Activated CD4-positive, alpha-beta T cell treated with anti-CD3 and anti-CD28 coated beads for 36 hours (primary cell): Measurements from ENCODE around the gene SDC4. TPM values are rescaled to one million over a fixed set of nuclear protein-coding genes. Genes with fewer than 3 reads are reported as not detected.
A peak's percentile ranks its signal among the peaks of the same experiment; 100 is the strongest.

ENCODE experiments used
- ATAC-seq: fragments of 200-7000 bp; cut with Tn5 transposase; one replicate; pipeline ENCODE4 v1.10.0; 2021; ENCODE audit warnings: mild to moderate bottlenecking, moderate library complexity
- CTCF ChIA-PET: fragments of 350-600 bp; sonication (Branson Sonifier 250); formaldehyde crosslinking; loops from one replicate; lab custom pipeline; 2021; ENCODE audit warnings: antibody characterized with exemption; lab: Charles Lee
- POLR2A ChIA-PET: fragments of 350-600 bp; sonication (Branson Sonifier 250); formaldehyde crosslinking; loops from one replicate; lab custom pipeline; 2021; ENCODE audit warnings: antibody characterized with exemption, inconsistent platforms; lab: Charles Lee
- DNase-seq: peaks from one replicate; pipeline ENCODE4 v3.0.0-alpha.2; 2020
- H3K27ac Mint-ChIP-seq: one replicate; pipeline ENCODE4 v1.8.0; 2021; ENCODE audit warnings: mixed read lengths
- H3K27me3 Mint-ChIP-seq: one replicate; pipeline ENCODE4 v1.8.0; 2021; ENCODE audit warnings: mixed read lengths
- H3K36me3 Mint-ChIP-seq: one replicate; pipeline ENCODE4 v1.8.0; 2021; ENCODE audit warnings: low read depth, mixed read lengths
- H3K4me1 Mint-ChIP-seq: one replicate; pipeline ENCODE4 v1.8.0; 2021; ENCODE audit warnings: mixed read lengths
- H3K4me3 Mint-ChIP-seq: one replicate; pipeline ENCODE4 v1.8.0; 2021; ENCODE audit warnings: mild to moderate bottlenecking, moderate library complexity, mixed read lengths
- H3K9me3 Mint-ChIP-seq: one replicate; pipeline ENCODE4 v1.8.0; 2021; ENCODE audit warnings: low read depth, mixed read lengths
- intact Hi-C, 2 experiments: fragments of 100-400 bp; cut with DNase I in 1 of 2; cut with micrococcal nuclease in 1 of 2; formaldehyde crosslinking; loops; one replicate each; pipeline versions ENCODE4 v1.14.2 to v1.15.1; 2022 to 2024; cut with DNase I, micrococcal nuclease
- total RNA-seq, 2 experiments: library from RNA; stranded (reverse); gene quantifications; one replicate each; pipeline ENCODE4 v1.2.3, GENCODE V29; 2021

SDC4 gene
- total RNA-seq, 2 experiments from 2014 or later: 24.0 to 31.0 TPM

GRCh38 chr20:45318948-45319347 lies 29.3 kb downstream of the SDC4 start:
- Mint-ChIP-seq H3K4me3 (peak overlapping the region; percentile 3), H3K27me3 (peaks cover 16% of the 10 kb centered on the region), H3K27ac (peak overlapping the region; percentile 88), H3K36me3 (no peaks in the 10 kb centered on the region), H3K9me3 (no peaks in the 10 kb centered on the region), H3K4me1 (peaks cover 24% of the 10 kb centered on the region)
- POLR2A ChIA-PET: interaction anchor here (0.7 kb wide), 1 partner anchor 135 kb away, joined by 3 read pairs; no protein-coding TSS in a partner anchor
- CTCF ChIA-PET: interaction anchor here (0.6 to 5.6 kb wide), 31 partner anchors 9 to 602 kb away, joined by 3 to 73 read pairs (median 4); partner anchors contain the start of genes RBPJL and SYS1
- intact Hi-C loops: loop anchor here (1.0 to 5.0 kb wide), 6 partner anchors 44 to 453 kb away; partner anchors contain the start of gene SYS1 (in 2 of the 2)
- ATAC-seq (peak; percentile 30), DNase-seq (no peak)

- CTCF ChIA-PET: interaction anchor here (0.6 to 5.6 kb wide), 29 partner anchors 8 to 603 kb away, joined by 3 to 73 read pairs (median 4); partner anchors contain the start of genes RBPJL and SYS1
- DNase-seq (peak; percentile 29), ATAC-seq (peak; percentile 17)
- H3K4me3 Mint-ChIP-seq: peak overlapping the region; percentile 3
- peak overlapping the region; percentile 88 for H3K27ac Mint-ChIP-seq
- intact Hi-C loops: loop anchor here (2.0 to 5.0 kb wide), 3 partner anchors 44 to 454 kb away; partner anchors contain the start of gene SYS1 (in 2 of the 2)
- H3K36me3 Mint-ChIP-seq: no peaks in the 10 kb centered on the region
- POLR2A ChIA-PET: interaction anchor here (0.7 kb wide), 1 partner anchor 135 kb away, joined by 3 read pairs; no protein-coding TSS in a partner anchor
- H3K9me3 Mint-ChIP-seq: no peaks in the 10 kb centered on the region
- H3K27me3 Mint-ChIP-seq: peaks cover 20% of the 10 kb centered on the region
- H3K4me1 Mint-ChIP-seq: peaks cover 24% of the 10 kb centered on the region
Observed at GRCh38 chr20:45318386-45318939, 29.8 kb downstream of the SDC4 start.

- H3K4me1 Mint-ChIP-seq: peaks cover 24% of the 10 kb centered on the region
- H3K9me3 Mint-ChIP-seq: no peaks in the 10 kb centered on the region
- H3K4me3 Mint-ChIP-seq: no peak overlapping the region
- intact Hi-C loops: loop anchor here (2.0 to 5.0 kb wide), 3 partner anchors 45 to 454 kb away; partner anchors contain the start of gene SYS1 (in 2 of the 2)
- H3K27ac Mint-ChIP-seq: no peak overlapping the region
- ChIA-PET CTCF (interaction anchor here (0.8 to 5.6 kb wide), 15 partner anchors 9 to 453 kb away, joined by 3 to 73 read pairs (median 4); partner anchors contain the start of genes RBPJL and SYS1), POLR2A (no interaction called here)
- DNase-seq (no peak), ATAC-seq (no peak)
- no peaks in the 10 kb centered on the region for H3K36me3 Mint-ChIP-seq
- H3K27me3 Mint-ChIP-seq: peaks cover 22% of the 10 kb centered on the region
Observed at GRCh38 chr20:45317826-45318225, 30.4 kb downstream of the SDC4 start.

GRCh38 chr20:45316150-45317080 lies 31.8 kb downstream of the SDC4 start:
- ChIA-PET CTCF (interaction anchor here (0.7 to 5.6 kb wide), 8 partner anchors 13 to 137 kb away, joined by 3 to 53 read pairs (median 4); partner anchors contain the start of gene SYS1), POLR2A (interaction anchor here (0.6 kb wide), 1 partner anchor 115 kb away, joined by 5 read pairs; no protein-coding TSS in a partner anchor)
- H3K4me3 Mint-ChIP-seq: no peak overlapping the region
- DNase-seq (no peak), ATAC-seq (no peak)
- peaks cover 25% of the 10 kb centered on the region for H3K4me1 Mint-ChIP-seq
- intact Hi-C loops: loop anchor here (5.0 kb wide), 2 partner anchors 436 to 456 kb away; no protein-coding TSS in a partner anchor
- H3K9me3 Mint-ChIP-seq: no peaks in the 10 kb centered on the region
- no peaks in the 10 kb centered on the region for H3K36me3 Mint-ChIP-seq
- no peak overlapping the region for H3K27ac Mint-ChIP-seq
- peaks cover 29% of the 10 kb centered on the region for H3K27me3 Mint-ChIP-seq

GRCh38 chr20:45315672-45316071 lies 32.6 kb downstream of the SDC4 start:
- peaks cover 37% of the 10 kb centered on the region for H3K27me3 Mint-ChIP-seq
- DNase-seq (no peak), ATAC-seq (no peak)
- ChIA-PET POLR2A (no interaction called here), CTCF (interaction anchor here (0.6 to 5.6 kb wide), 7 partner anchors 12 to 219 kb away, joined by 3 to 53 read pairs (median 4); no protein-coding TSS in a partner anchor)
- no peaks in the 10 kb centered on the region for H3K9me3 Mint-ChIP-seq
- H3K4me3 Mint-ChIP-seq: no peak overlapping the region
- no peak overlapping the region for H3K27ac Mint-ChIP-seq
- peaks cover 22% of the 10 kb centered on the region for H3K4me1 Mint-ChIP-seq
- H3K36me3 Mint-ChIP-seq: no peaks in the 10 kb centered on the region
- intact Hi-C loops: loop anchor here (5.0 kb wide), 2 partner anchors 437 to 457 kb away; no protein-coding TSS in a partner anchor

GRCh38 chr20:45313943-45314342 lies 34.3 kb downstream of the SDC4 start:
- no peaks in the 10 kb centered on the region for H3K36me3 Mint-ChIP-seq
- ATAC-seq: no peak
- no peaks in the 10 kb centered on the region for H3K9me3 Mint-ChIP-seq
- no peak overlapping the region for H3K4me3 Mint-ChIP-seq
- CTCF ChIA-PET: interaction anchor here (0.9 to 3.2 kb wide), 5 partner anchors 9 to 138 kb away, joined by 3 to 20 read pairs (median 3); partner anchors contain the start of gene SEMG2
- H3K4me1 Mint-ChIP-seq: peaks cover 16% of the 10 kb centered on the region
- DNase-seq: no peak
- H3K27ac Mint-ChIP-seq: no peak overlapping the region
- POLR2A ChIA-PET: no interaction called here
- intact Hi-C loops: no loop called here
- H3K27me3 Mint-ChIP-seq: peaks cover 44% of the 10 kb centered on the region

- CTCF ChIA-PET: interaction anchor here (0.7 to 3.2 kb wide), 10 partner anchors 10 to 215 kb away, joined by 3 to 20 read pairs (median 4); partner anchors contain the start of gene SEMG2
- POLR2A ChIA-PET: interaction anchor here (0.6 kb wide), 1 partner anchor 306 kb away, joined by 3 read pairs; no protein-coding TSS in a partner anchor
- Mint-ChIP-seq H3K4me3 (no peak overlapping the region), H3K4me1 (peaks cover 8% of the 10 kb centered on the region), H3K36me3 (no peaks in the 10 kb centered on the region), H3K27ac (no peak overlapping the region), H3K27me3 (peaks cover 44% of the 10 kb centered on the region), H3K9me3 (no peaks in the 10 kb centered on the region)
- DNase-seq (no peak), ATAC-seq (no peak)
- intact Hi-C loops: no loop called here
Observed at GRCh38 chr20:45313065-45313695, 35.0 kb downstream of the SDC4 start.

- ChIA-PET CTCF (interaction anchor here (0.6 to 3.2 kb wide), 25 partner anchors 9 to 246 kb away, joined by 3 to 20 read pairs (median 5); partner anchors contain the start of gene SEMG2), POLR2A (no interaction called here)
- no peak for ATAC-seq
- Mint-ChIP-seq H3K27ac (no peak overlapping the region), H3K9me3 (no peaks in the 10 kb centered on the region), H3K4me1 (peaks cover 6% of the 10 kb centered on the region), H3K27me3 (peaks cover 48% of the 10 kb centered on the region), H3K36me3 (no peaks in the 10 kb centered on the region), H3K4me3 (no peak overlapping the region)
- no peak for DNase-seq
- intact Hi-C loops: no loop called here
Observed at GRCh38 chr20:45312241-45312640, 36.0 kb downstream of the SDC4 start.

- DNase-seq: peak; percentile 84
- Mint-ChIP-seq H3K4me1 (peaks cover 6% of the 10 kb centered on the region), H3K27ac (no peak overlapping the region), H3K9me3 (no peaks in the 10 kb centered on the region), H3K4me3 (no peak overlapping the region), H3K36me3 (no peaks in the 10 kb centered on the region), H3K27me3 (peaks cover 45% of the 10 kb centered on the region)
- CTCF ChIA-PET: interaction anchor here (0.6 to 3.2 kb wide), 23 partner anchors 9 to 246 kb away, joined by 3 to 20 read pairs (median 5); partner anchors contain the start of gene SEMG2
- ATAC-seq: peak; percentile 86
- intact Hi-C loops: loop anchor here in 1 of 2 experiments (1.0 kb wide), 1 partner anchor 18 kb away; no protein-coding TSS in a partner anchor
- POLR2A ChIA-PET: no interaction called here
Observed at GRCh38 chr20:45311589-45312211, 36.5 kb downstream of the SDC4 start.

GRCh38 chr20:45309075-45309474 lies 39.1 kb downstream of the SDC4 start:
- ChIA-PET CTCF (interaction anchor here (0.7 to 1.7 kb wide), 6 partner anchors 10 to 177 kb away, joined by 3 to 7 read pairs (median 5); no protein-coding TSS in a partner anchor), POLR2A (no interaction called here)
- Mint-ChIP-seq H3K27ac (no peak overlapping the region), H3K27me3 (peaks cover 46% of the 10 kb centered on the region), H3K9me3 (no peaks in the 10 kb centered on the region), H3K4me1 (peaks cover 6% of the 10 kb centered on the region), H3K36me3 (no peaks in the 10 kb centered on the region), H3K4me3 (no peak overlapping the region)
- intact Hi-C loops: no loop called here
- ATAC-seq (no peak), DNase-seq (no peak)
